Erythroblast (primary cell): ENCODE data around the gene IGFLR1.
A peak's percentile ranks its signal among the peaks of the same experiment; 100 is the strongest.
"Not testable (repeated sequence)": the region's sequence is repeated elsewhere in the genome, so short reads cannot be mapped to it uniquely, and the experiment has no call there.

Experiments
- DNase-seq, 2 experiments: peaks; one replicate each; lab custom pipeline; 2025; lab: John Stamatoyannopoulos, UW
- GATA1 ChIP-seq: IDR thresholded peaks from 2 replicates; pipeline ENCODE4 v1.6.1; 2011; ENCODE audit warnings: low read depth, mild to moderate bottlenecking, control low read depth, low read length, moderate library complexity
- POLR2A ChIP-seq: IDR thresholded peaks from 2 replicates; pipeline ENCODE4 v1.6.1; 2011; ENCODE audit warnings: mild to moderate bottlenecking, low read length

IGFLR1 gene

DNA sequence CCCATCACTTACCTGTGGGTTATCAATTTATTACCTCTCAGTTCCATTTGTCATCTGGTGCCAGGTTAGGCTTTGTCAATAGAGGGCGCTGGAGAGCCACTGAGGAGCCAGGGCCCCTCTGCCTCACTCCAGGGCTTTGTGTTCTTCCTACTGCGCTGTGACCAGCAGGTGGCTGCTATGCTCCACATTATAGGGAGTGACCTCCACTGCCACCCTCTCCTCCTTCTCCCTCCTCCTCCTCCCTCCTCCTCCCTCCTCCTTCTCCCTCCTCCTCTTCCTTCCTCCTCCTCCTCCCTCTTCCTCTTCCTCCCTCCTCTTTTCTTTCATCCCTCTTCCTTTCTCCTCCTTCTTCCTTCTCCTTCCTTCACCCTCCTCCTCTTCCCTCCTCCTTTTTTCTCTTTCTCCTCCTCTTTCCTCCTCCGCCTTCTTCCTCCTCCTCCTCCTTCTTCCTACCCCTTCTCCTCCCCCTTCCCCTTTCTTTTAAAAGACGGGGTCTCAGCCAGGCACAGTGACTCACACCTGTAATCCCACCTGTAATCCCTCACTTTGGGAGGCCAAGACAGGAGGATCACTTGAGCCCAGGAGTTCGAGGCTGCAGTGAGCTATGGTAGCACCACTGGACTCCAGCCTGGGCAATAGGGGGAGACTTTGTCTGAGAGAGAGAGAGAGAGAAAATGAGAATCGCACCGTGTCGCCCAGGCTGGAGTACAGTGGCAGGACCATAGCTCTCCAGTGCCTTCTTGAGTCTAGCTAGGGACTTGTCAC is 48.2 kb downstream of the IGFLR1 start:
- peak; percentile 88 to 94 for DNase-seq
- TF ChIP-seq POLR2A (no peak), GATA1 (no peak)

DNA sequence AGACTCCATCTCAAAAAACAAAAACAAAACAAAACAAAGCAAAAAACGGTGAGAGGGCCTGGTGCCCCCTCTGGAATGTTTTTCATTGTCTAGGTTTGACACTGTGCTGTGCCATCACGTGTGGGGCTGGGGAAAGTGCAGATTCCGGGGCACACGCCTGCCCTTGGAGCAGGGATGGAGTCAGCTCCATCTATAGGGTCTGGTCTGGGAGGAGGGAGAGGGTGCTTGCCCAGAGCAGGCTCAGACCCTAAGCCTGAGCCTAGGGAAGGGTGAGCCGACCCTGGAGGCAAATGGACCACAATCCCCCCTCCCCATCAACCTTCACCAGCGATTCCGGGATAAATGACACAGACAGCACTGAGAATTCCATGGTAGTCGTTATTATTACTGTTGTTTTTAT is 48.8 kb downstream of the IGFLR1 start:
- TF ChIP-seq GATA1 (no peak), POLR2A (no peak)
- no peak for DNase-seq

DNA sequence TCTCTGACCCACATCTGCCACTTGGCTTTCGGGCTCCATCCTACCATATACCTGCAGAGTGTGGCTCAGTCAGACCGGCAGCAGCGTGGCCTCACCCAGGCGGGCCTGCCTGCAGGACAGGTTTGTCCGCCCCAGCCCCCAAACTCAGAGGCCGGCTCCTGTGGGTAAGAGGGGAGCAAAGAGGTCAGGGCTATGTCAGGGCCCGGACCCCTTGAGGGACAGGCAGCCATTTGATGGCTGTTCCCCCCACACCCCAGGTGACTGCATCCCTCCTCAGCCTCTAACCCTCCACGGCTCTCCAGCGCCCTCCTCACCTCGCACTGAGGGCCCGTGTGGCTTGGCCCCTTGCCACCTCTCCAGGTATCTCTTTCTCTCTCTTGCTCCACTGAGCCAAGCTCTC is 50.2 kb downstream of the IGFLR1 start:
- DNase-seq, result no peak
- TF ChIP-seq POLR2A (no peak), GATA1 (no peak)

DNA sequence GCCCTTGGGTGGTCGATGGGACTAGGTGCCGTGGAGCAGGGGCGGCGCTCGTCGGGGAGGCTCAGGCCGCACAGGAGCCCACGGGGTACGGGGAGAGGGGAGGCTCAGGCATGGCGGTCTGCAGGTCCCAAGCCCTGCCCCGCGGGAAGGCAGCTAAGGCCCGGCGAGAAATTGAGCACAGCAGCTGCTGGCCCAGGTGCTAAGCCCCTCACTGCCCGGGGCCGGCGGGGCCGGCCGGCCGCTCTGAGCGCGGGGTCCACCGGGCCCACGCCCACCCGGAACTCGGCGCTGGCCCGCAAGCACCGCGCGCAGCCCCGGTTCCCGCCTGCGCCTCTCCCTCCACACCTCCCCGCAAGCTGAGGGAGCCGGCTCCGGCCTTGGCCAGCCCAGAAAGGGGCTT is 51.1 kb downstream of the IGFLR1 start:
- not testable (repeated sequence) for DNase-seq

DNA sequence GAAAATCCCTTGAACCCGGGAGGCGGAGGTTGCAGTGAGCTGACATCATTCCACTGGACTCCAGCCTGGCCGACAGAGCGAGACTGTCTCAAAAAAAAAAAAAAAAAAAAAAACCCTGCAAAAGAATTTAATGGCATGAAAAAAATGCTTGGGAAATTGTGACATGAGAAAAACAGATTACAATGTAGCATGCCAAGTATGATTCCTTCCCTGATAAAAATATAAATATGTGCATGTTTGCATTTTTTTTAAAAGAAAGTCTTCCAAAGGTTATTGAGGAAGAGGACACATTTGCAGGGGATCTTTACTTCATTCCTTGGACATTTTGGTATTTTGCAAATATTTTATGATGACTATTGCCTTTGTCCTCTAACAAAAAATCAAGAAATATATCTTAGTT is 52.4 kb downstream of the IGFLR1 start:
- no peak for DNase-seq
- TF ChIP-seq POLR2A (no peak), GATA1 (no peak)
